GM23248 (cell line): Measurements from ENCODE around the gene PRKCA.

Source experiments
- EZH2 ChIP-seq: fragments of 200-600 bp; sonication (generic); IDR thresholded peaks from 2 replicates; pipeline ENCODE4 v1.6.1; 2018; ENCODE audit warnings: antibody characterized with exemption, mild to moderate bottlenecking; ENCODE audit not compliant: insufficient read depth, poor library complexity, severe bottlenecking
- EZH2phosphoT487 ChIP-seq: fragments of 200-600 bp; sonication (generic); IDR thresholded peaks from 2 replicates; pipeline ENCODE4 v1.6.1; 2018; ENCODE audit warnings: antibody characterized with exemption, moderate library complexity, mild to moderate bottlenecking, low read depth; ENCODE audit not compliant: insufficient read depth

GRCh38 chr17:66469890-66470289 lies 167.5 kb downstream of the PRKCA start:
- TF ChIP-seq EZH2 (no peak), EZH2phosphoT487 (no peak)
